Gastrocnemius medialis (tissue), 4 donors: ENCODE data around the gene OR2C3. TPM values are rescaled to one million over a fixed set of nuclear protein-coding genes. Genes with fewer than 3 reads are reported as not detected.

Experiments
- ATAC-seq, 2 donors: fragments of 150-250 bp; one replicate each; pipeline ENCODE4 v1.9.1; 2016
- DNase-seq, 2 donors: peaks; one replicate each; pipeline ENCODE4 v3.0.0-alpha.2; 2019
- H3K27ac ChIP-seq, 4 donors: fragments of 200-600 bp; sonication (generic); 1 replicate in 1 of 4; 2 replicates in 3 of 4; pipeline ENCODE4 v1.5.1; 2016 to 2018; ENCODE audit warnings: mild to moderate bottlenecking in 2 of 4, moderate library complexity in 1 of 4
- H3K27me3 ChIP-seq, 3 donors: fragments of 200-600 bp; sonication (generic) in 2 of 3; 1 replicate in 1 of 3; 2 replicates in 2 of 3; pipeline versions ENCODE4 v1.5.1 to v1.6.0; 2016 to 2019; ENCODE audit warnings: mild to moderate bottlenecking in 1 of 3, moderate library complexity in 1 of 3
- H3K36me3 ChIP-seq, 2 donors: fragments of 200-600 bp; sonication (generic) in 1 of 2; one replicate each; pipeline ENCODE4 v1.5.1; 2017 to 2018
- H3K4me1 ChIP-seq, 2 donors: fragments of 200-600 bp; sonication (generic) in 1 of 2; one replicate each; pipeline ENCODE4 v1.5.1; 2016 to 2017; ENCODE audit warnings: mild to moderate bottlenecking in 2 of 2
- H3K4me3 ChIP-seq, 4 donors: fragments of 200-600 bp; sonication (generic) in 3 of 4; 1 replicate in 1 of 4; 2 replicates in 3 of 4; pipeline ENCODE4 v1.5.1; 2016 to 2019; ENCODE audit warnings: mild to moderate bottlenecking in 2 of 4
- H3K9me3 ChIP-seq, 3 donors: fragments of 200-600 bp; sonication (generic) in 2 of 3; 1 replicate in 1 of 3; 2 replicates in 2 of 3; pipeline ENCODE4 v1.5.1; 2016 to 2019
- POLR2A ChIP-seq, 2 donors: fragments of 450-650 bp; IDR thresholded peaks; one replicate each; pipeline ENCODE4 v1.6.1; 2017; ENCODE audit warnings: antibody characterized with exemption in 2 of 2, mild to moderate bottlenecking in 2 of 2, moderate library complexity in 2 of 2
- in situ Hi-C, 4 donors: fragments of 200-750 bp; cut with MboI; loops; one replicate each; pipeline versions ENCODE4 v1.15.0 to v1.8.0; 2017; ENCODE audit warnings: low sequenced_read_pairs in 4 of 4
- intact Hi-C: fragments of 100-400 bp; cut with DNase I; formaldehyde crosslinking; loops from one replicate; pipeline ENCODE4 v1.15.1; 2023; ENCODE audit warnings: low total_unique reads
- total RNA-seq, 4 donors: library from RNA; depleted of rRNA; stranded (reverse); fragments of >200 nt; gene quantifications; one replicate each; pipeline versions ENCODE4 v1.1.0 to v1.2.3, GENCODE V29; 2016
- TF ChIP-seq, protein P1 (sequence below), 5 experiments: fragments of 450-650 bp in 3 of 5; fragments of 200-600 bp in 2 of 5; sonication (generic) in 2 of 5; IDR thresholded peaks in 4 of 5; conservative IDR thresholded peaks in 1 of 5; 1 replicate in 4 of 5; 2 replicates in 1 of 5; pipeline ENCODE4 v1.5.1; 2016 to 2019; ENCODE audit warnings: antibody characterized with exemption in 5 of 5, mild to moderate bottlenecking in 3 of 5, moderate library complexity in 3 of 5

Gene OR2C3
- total RNA-seq, 4 donors from 2014 or later: not detected

DNA sequence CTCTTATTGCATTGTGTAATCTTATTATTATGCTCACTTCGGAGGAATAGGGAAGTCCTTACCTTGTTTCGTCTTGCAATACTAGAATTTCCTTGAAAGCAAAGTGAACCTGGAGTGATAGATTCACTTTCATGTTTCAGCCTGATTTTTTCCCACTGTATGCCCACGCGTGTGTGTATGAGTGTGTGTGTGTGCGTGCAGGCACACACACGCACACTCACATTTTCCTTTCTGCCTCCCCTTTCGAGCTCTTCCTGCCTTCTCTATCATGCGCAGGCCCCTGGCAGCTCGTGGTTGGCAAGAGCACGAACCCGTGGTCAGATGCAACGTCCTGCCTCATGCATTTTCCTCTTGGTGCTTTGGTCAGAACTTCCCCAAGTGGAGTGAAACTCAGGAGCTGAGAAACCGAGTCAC is 12.5 kb upstream of the OR2C3 start, which contains the start of gene GCSAML:
GCSAML (plus strand) TSS at position 366 of the 414 bp plus-strand sequence. CDS start 58 bp downstream, outside the sequence.
- no peak within 1 kb of the TSS for H3K27ac ChIP-seq
- no peaks in the 10 kb centered on the region for H3K27me3 ChIP-seq
- in situ Hi-C loops (no loop called here), intact Hi-C loops (no loop called here)
- H3K4me3 ChIP-seq: no peak within 1 kb of the TSS
- no peaks in the 10 kb centered on the region for H3K4me1 ChIP-seq
- H3K36me3 ChIP-seq: no peaks in the 10 kb centered on the region
- TF ChIP-seq POLR2A (IDR thresholded peaks at IDR 0.05): no peak
- TF ChIP-seq, protein P1, sequence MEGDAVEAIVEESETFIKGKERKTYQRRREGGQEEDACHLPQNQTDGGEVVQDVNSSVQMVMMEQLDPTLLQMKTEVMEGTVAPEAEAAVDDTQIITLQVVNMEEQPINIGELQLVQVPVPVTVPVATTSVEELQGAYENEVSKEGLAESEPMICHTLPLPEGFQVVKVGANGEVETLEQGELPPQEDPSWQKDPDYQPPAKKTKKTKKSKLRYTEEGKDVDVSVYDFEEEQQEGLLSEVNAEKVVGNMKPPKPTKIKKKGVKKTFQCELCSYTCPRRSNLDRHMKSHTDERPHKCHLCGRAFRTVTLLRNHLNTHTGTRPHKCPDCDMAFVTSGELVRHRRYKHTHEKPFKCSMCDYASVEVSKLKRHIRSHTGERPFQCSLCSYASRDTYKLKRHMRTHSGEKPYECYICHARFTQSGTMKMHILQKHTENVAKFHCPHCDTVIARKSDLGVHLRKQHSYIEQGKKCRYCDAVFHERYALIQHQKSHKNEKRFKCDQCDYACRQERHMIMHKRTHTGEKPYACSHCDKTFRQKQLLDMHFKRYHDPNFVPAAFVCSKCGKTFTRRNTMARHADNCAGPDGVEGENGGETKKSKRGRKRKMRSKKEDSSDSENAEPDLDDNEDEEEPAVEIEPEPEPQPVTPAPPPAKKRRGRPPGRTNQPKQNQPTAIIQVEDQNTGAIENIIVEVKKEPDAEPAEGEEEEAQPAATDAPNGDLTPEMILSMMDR (IDR thresholded peaks at IDR 0.05 in 4 of 5, conservative IDR thresholded peaks at IDR 0.05 in 1 of 5): no peak
- no peak for ATAC-seq
- DNase-seq: no peak
- H3K9me3 ChIP-seq: no peaks in the 10 kb centered on the region

DNA sequence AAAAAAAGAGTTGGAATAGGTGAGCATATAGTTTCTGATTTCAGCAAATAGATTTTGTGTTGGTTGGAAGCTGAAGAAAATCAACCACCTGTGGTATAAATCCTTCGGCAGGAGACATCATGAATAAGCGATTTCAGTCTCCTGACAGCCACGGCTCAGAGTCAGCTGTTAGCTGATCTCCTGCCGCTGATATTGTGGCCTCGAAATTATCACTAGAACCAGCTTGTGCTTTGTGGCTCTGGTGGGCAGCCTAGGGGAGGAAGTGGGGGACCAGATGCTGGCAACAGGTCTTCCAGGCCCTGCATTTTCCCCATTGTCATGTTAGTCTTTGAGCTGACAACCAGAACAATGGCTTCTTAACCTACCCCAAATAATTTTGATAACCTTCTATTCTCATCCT is 11.9 kb upstream of the OR2C3 start:
- intact Hi-C loops (no loop called here), in situ Hi-C loops (no loop called here)
- TF ChIP-seq POLR2A (IDR thresholded peaks at IDR 0.05): no peak
- Histone ChIP-seq H3K27ac (no peak overlapping the region), H3K36me3 (no peaks in the 10 kb centered on the region), H3K27me3 (no peaks in the 10 kb centered on the region), H3K4me3 (no peak overlapping the region), H3K9me3 (no peaks in the 10 kb centered on the region), H3K4me1 (no peaks in the 10 kb centered on the region)
- DNase-seq (no peak), ATAC-seq (no peak)

DNA sequence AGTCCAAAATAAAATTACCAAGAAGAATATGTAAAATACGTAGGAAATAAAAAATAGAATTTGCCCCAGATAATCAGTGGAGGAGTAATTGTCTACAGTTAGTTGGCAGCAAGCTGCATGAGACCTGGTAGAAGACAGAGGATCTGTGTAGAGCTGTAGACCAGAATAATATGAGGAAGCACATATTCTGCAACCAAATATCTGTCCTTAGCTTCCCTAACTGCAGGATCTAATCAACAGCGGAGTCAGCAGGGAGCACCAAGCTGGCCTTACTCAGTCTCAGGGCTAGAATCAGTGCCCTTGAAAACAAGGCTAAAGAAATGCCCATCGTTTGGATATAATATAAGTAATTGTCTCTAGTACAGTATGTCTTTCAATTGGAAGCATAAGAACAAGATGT is 6.6 kb upstream of the OR2C3 start:
- Histone ChIP-seq H3K27ac (no peak overlapping the region), H3K9me3 (no peaks in the 10 kb centered on the region), H3K36me3 (no peaks in the 10 kb centered on the region), H3K4me3 (no peak overlapping the region), H3K4me1 (no peaks in the 10 kb centered on the region), H3K27me3 (no peaks in the 10 kb centered on the region)
- intact Hi-C loops: no loop called here
- no peak for ATAC-seq
- TF ChIP-seq, protein P1 (IDR thresholded peaks at IDR 0.05 in 4 of 5, conservative IDR thresholded peaks at IDR 0.05 in 1 of 5): no peak
- no peak for TF ChIP-seq POLR2A (IDR thresholded peaks at IDR 0.05)
- in situ Hi-C loops: no loop called here
- DNase-seq: no peak

DNA sequence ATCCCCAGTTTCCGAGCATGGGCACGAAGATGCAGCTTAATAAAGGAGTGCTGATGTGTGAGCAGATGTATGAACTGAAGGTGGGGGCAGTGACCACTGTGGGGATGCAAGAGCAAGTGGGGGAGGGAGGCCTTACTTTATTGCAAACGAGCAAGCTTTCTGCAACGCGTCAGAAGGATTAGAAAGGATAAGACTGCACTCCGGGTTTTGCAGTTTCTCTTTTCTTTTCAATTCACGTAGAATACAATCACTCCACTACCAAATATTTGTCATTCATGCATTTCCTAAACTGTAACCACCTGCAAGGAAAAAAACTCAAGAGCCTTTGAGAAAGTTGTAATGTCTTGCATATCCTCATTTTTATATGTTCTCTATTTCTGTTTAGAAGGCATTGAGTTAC is 4.3 kb upstream of the OR2C3 start:
- no peaks in the 10 kb centered on the region for H3K4me1 ChIP-seq
- ATAC-seq (no peak), DNase-seq (no peak)
- in situ Hi-C loops: no loop called here
- no peak overlapping the region for H3K27ac ChIP-seq
- no peak overlapping the region for H3K4me3 ChIP-seq
- H3K9me3 ChIP-seq: no peaks in the 10 kb centered on the region
- intact Hi-C loops: no loop called here
- H3K36me3 ChIP-seq: no peaks in the 10 kb centered on the region
- H3K27me3 ChIP-seq: no peaks in the 10 kb centered on the region
- TF ChIP-seq, protein P1 (IDR thresholded peaks at IDR 0.05 in 4 of 5, conservative IDR thresholded peaks at IDR 0.05 in 1 of 5): no peak

DNA sequence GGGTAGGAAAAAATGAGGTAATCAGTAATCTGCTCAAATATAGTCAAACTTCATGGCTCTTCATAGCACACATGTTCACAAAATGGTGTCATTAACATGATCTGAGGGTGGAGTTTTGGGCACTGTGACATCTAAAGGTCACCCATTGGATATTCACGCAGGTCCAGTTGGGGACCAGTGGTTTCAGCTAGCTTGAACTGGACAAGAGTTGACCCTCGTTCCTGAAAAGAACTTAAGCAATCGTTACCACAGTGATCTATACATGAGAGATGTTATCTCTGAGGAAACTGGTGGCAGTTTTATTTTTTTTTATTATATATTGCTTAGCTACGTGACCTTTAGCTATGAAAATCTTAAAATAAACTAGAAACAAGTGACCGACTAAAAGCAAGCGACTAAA is 3.0 kb upstream of the OR2C3 start:
- TF ChIP-seq, protein P1 (IDR thresholded peaks at IDR 0.05 in 4 of 5, conservative IDR thresholded peaks at IDR 0.05 in 1 of 5): no peak
- TF ChIP-seq POLR2A (IDR thresholded peaks at IDR 0.05): no peak
- intact Hi-C loops (no loop called here), in situ Hi-C loops (no loop called here)
- ATAC-seq: no peak
- Histone ChIP-seq H3K4me1 (no peaks in the 10 kb centered on the region), H3K4me3 (no peak overlapping the region), H3K9me3 (no peaks in the 10 kb centered on the region), H3K27me3 (no peaks in the 10 kb centered on the region), H3K27ac (no peak overlapping the region), H3K36me3 (no peaks in the 10 kb centered on the region)
- no peak for DNase-seq
